Tibial nerve (tissue), 4 donors: ENCODE results near the gene IRF1. TPM values are rescaled to one million over a fixed set of nuclear protein-coding genes. Genes with fewer than 3 reads are reported as not detected.
A peak's percentile ranks its signal among the peaks of the same experiment; 100 is the strongest.
"Not testable (repeated sequence)": the region's sequence is repeated elsewhere in the genome, so short reads cannot be mapped to it uniquely, and the experiment has no call there.

ENCODE experiments used
- DNase-seq, 2 donors: peaks; one replicate each; pipeline ENCODE4 v3.0.0-alpha.2; 2019; ENCODE audit warnings: low spot score in 2 of 2
- H3K27ac ChIP-seq, 4 donors: fragments of 200-600 bp; sonication (generic) in 3 of 4; one replicate each; pipeline ENCODE4 v1.5.1; 2017 to 2019; ENCODE audit warnings: mild to moderate bottlenecking in 1 of 4
- H3K27me3 ChIP-seq, 2 donors: fragments of 200-600 bp; sonication (generic) in 1 of 2; one replicate each; pipeline versions ENCODE4 v1.5.1 to v1.6.0; 2017 to 2019
- H3K36me3 ChIP-seq, 3 donors: fragments of 200-600 bp; sonication (generic); one replicate each; pipeline ENCODE4 v1.5.1; 2018 to 2019
- H3K4me1 ChIP-seq, 4 donors: fragments of 200-600 bp; sonication (generic) in 3 of 4; one replicate each; pipeline ENCODE4 v1.5.1; 2017 to 2019
- H3K4me3 ChIP-seq, 4 donors: fragments of 200-600 bp; sonication (generic) in 3 of 4; one replicate each; pipeline ENCODE4 v1.5.1; 2017 to 2019; ENCODE audit warnings: mild to moderate bottlenecking in 1 of 4, moderate library complexity in 1 of 4
- H3K9me3 ChIP-seq, 4 donors: fragments of 200-600 bp; sonication (generic) in 3 of 4; one replicate each; pipeline ENCODE4 v1.5.1; 2017 to 2019
- EP300 ChIP-seq, 2 donors: sonication (generic); formaldehyde crosslinking; IDR thresholded peaks; one replicate each; pipeline ENCODE4 v1.6.1; 2017; ENCODE audit warnings: antibody characterized with exemption in 2 of 2, mild to moderate bottlenecking in 1 of 2
- POLR2A ChIP-seq, 2 donors: fragments of 450-650 bp; IDR thresholded peaks; one replicate each; pipeline ENCODE4 v1.6.1; 2017; ENCODE audit warnings: antibody characterized with exemption in 2 of 2, mild to moderate bottlenecking in 2 of 2, moderate library complexity in 2 of 2
- WGBS, 2 donors: methylation state at CpG; one replicate each; pipeline ENCODE4 v1.1.5; 2018; 5-methylcytosine and 5-hydroxymethylcytosine counted together
- total RNA-seq, 4 donors: library from RNA; depleted of rRNA; stranded (reverse); fragments of >200 nt; gene quantifications; one replicate each; pipeline ENCODE4 v1.1.0, GENCODE V29; 2016
- TF ChIP-seq, protein P1 (sequence below), 5 experiments: fragments of 200-600 bp in 3 of 5; fragments of 450-650 bp in 2 of 5; sonication (generic) in 3 of 5; IDR thresholded peaks; one replicate each; pipeline ENCODE4 v1.5.1; 2016 to 2019; ENCODE audit warnings: antibody characterized with exemption in 5 of 5, mild to moderate bottlenecking in 3 of 5, moderate library complexity in 2 of 5

Gene IRF1
- total RNA-seq, 4 donors from 2014 or later = 15.1 to 36.9 (median 28.4) TPM

DNA sequence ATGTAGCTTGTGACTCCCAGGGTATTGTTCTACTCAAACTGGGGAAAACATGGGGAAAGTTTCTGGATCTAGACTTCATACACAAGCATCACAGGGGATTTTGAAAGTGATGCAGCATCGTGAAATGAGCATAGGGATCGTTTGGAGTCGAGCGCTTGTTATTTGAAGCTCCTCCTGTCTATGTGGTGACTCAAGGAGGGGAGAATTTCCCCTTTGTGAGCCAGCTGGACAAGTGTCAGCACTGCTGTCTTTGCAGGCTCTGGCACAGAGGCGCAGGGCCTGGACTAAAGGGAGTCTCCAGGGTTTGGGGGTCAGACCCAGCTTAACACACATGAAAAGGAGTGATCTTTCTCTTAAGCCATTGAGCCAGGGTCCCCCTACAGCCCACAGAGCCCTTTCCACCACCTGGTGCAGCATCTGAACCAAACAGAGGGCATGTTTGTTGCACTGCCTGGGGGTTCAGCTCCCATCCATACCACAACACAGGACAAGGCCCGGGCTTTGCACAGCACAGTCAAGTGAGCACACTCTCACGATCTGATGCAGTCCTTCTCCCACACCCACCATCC is 51.0 kb downstream of the IRF1 start:
- Histone ChIP-seq H3K27ac (peak overlapping the region in 3 of 4 donors; percentile 61 to 88 (median 80)), H3K27me3 (no peaks in the 10 kb centered on the region), H3K4me3 (no peak overlapping the region), H3K9me3 (no peaks in the 10 kb centered on the region), H3K4me1 (peaks cover 3 to 91% (median 47%) of the 10 kb centered on the region in 4 donors), H3K36me3 (no peaks in the 10 kb centered on the region)
- TF ChIP-seq, protein P1, sequence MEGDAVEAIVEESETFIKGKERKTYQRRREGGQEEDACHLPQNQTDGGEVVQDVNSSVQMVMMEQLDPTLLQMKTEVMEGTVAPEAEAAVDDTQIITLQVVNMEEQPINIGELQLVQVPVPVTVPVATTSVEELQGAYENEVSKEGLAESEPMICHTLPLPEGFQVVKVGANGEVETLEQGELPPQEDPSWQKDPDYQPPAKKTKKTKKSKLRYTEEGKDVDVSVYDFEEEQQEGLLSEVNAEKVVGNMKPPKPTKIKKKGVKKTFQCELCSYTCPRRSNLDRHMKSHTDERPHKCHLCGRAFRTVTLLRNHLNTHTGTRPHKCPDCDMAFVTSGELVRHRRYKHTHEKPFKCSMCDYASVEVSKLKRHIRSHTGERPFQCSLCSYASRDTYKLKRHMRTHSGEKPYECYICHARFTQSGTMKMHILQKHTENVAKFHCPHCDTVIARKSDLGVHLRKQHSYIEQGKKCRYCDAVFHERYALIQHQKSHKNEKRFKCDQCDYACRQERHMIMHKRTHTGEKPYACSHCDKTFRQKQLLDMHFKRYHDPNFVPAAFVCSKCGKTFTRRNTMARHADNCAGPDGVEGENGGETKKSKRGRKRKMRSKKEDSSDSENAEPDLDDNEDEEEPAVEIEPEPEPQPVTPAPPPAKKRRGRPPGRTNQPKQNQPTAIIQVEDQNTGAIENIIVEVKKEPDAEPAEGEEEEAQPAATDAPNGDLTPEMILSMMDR (IDR thresholded peaks at IDR 0.05) = no peak
- TF ChIP-seq EP300 (IDR thresholded peaks at IDR 0.05) = peak in 1 of 2 donors; percentile 36
- 15 to 17% methylated on average over 6 to 7 of the region's 7 CpGs for WGBS, 2 donors
- peak; percentile 41 to 72 for DNase-seq

- H3K27me3 ChIP-seq = no peaks in the 10 kb centered on the region
- peak overlapping the region in 3 of 4 donors; percentile 61 to 88 (median 80) for H3K27ac ChIP-seq
- DNase-seq = no peak
- no peak for TF ChIP-seq POLR2A (IDR thresholded peaks at IDR 0.05)
- TF ChIP-seq, protein P1 (IDR thresholded peaks at IDR 0.05) = peak in 1 of 5 experiments; percentile 8
- H3K9me3 ChIP-seq = no peaks in the 10 kb centered on the region
- peaks cover 3 to 88% (median 49%) of the 10 kb centered on the region in 4 donors for H3K4me1 ChIP-seq
- H3K4me3 ChIP-seq = no peak overlapping the region
- no peaks in the 10 kb centered on the region for H3K36me3 ChIP-seq
- WGBS, 2 donors = 59 to 68% methylated on average over 4 of the region's 4 CpGs
These were observed 51.7 kb downstream of the IRF1 start for GRCh38 chr5:132438917-132439316.

DNA sequence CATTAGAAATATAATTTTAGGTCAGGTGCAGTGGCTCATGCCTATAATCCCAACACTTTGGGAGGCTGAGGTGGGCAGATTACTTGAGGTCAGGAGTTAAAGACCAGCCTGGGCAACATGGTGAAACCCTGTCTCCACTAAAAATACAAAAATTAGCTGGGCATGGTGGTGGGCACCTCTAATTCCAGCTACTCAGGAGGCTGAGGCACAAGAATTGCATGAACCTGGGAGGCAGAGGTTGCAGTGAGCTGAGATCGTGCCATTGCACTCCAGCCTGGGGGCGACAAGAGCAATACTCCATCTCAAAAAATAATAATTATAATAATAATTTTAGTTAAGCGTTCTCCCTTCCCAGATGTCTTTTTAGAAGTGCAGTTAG is 52.3 kb downstream of the IRF1 start:
- H3K4me1 ChIP-seq = peaks cover 3 to 87% (median 49%) of the 10 kb centered on the region in 4 donors

DNA sequence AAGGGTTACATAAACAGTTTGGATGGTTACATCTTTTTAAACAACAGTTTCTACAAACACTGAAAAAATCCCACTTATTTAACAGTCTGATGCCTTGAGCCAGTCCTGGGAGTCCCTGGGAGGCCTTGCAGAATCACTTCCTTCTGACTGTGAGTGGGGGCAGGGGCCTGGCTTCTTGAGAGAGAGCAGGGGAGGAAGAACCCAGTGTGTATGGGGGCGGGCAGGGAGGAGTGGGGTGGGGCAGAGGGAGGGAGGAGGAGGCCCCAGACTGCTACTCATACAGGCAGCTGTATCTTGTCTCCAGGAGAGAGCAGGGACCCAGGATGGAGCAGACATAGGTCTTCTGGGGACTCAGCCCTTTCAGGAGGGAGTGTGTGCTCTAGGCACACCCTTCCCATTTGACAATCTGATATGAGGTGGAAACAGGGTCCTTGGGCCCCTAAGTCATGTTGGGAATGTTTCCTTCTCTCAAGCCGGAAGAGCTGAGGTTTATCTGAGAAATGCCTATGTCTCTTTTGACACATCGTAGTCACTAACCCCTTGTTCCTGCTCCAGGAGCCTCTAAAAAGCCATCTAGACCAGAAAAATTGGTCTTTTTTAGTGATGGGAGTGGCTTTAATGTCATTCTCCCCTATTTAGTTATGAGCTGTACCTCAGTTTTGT is 52.8 kb downstream of the IRF1 start:
- H3K4me3 ChIP-seq = no peak overlapping the region
- no peaks in the 10 kb centered on the region for H3K9me3 ChIP-seq
- H3K27me3 ChIP-seq = no peaks in the 10 kb centered on the region
- 38 to 46% methylated on average over 3 of the region's 3 CpGs for WGBS, 2 donors
- TF ChIP-seq EP300 (IDR thresholded peaks at IDR 0.05) (peak in 1 of 2 donors; percentile 24), POLR2A (IDR thresholded peaks at IDR 0.05) (no peak)
- peak; percentile 43 to 67 for DNase-seq
- H3K4me1 ChIP-seq = peaks cover 3 to 86% (median 49%) of the 10 kb centered on the region in 4 donors
- H3K27ac ChIP-seq = peak overlapping the region; percentile 34 to 88 (median 70)
- H3K36me3 ChIP-seq = no peaks in the 10 kb centered on the region

More for the DNA sequence above, 52.3 kb downstream of the IRF1 start:
- not testable (repeated sequence) for H3K27me3 ChIP-seq, H3K9me3 ChIP-seq, H3K36me3 ChIP-seq, H3K4me3 ChIP-seq, DNase-seq
- H3K27ac ChIP-seq = peak overlapping the region in 3 of 4 donors; percentile 61 to 88 (median 80)
- WGBS, 2 donors = 90 to 97% methylated on average over 3 of the region's 3 CpGs

DNA sequence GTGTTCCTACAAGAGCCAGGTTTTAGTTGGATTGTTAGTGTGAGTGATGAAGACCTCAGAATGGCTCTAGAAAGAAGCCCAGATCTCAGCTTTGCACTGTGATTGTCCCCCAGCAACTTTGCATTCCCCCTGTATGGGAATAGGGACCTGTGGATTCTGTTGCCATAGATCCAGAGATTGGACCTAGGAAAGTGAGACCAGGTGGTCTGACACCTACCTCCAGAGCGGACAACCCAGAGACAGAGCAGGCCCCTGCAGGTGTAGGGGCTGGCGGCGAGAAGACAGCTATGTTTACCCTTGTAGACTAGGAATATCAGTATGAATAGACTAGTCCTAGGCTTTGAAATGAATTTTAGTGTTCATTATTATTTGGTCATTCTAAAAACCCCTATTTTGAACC is 53.6 kb downstream of the IRF1 start:
- peaks cover 3 to 86% (median 50%) of the 10 kb centered on the region in 4 donors for H3K4me1 ChIP-seq
- H3K27ac ChIP-seq = peak overlapping the region; percentile 34 to 88 (median 70)
- no peak overlapping the region for H3K4me3 ChIP-seq
- no peaks in the 10 kb centered on the region for H3K27me3 ChIP-seq
- H3K36me3 ChIP-seq = peaks cover 0 to 3% (median 0%) of the 10 kb centered on the region in 3 donors
- TF ChIP-seq, protein P1 (IDR thresholded peaks at IDR 0.05) = no peak
- TF ChIP-seq EP300 (IDR thresholded peaks at IDR 0.05) (no peak), POLR2A (IDR thresholded peaks at IDR 0.05) (no peak)
- DNase-seq = no peak
- 96 to 97% methylated on average over 3 of the region's 3 CpGs for WGBS, 2 donors
- H3K9me3 ChIP-seq = no peaks in the 10 kb centered on the region

DNA sequence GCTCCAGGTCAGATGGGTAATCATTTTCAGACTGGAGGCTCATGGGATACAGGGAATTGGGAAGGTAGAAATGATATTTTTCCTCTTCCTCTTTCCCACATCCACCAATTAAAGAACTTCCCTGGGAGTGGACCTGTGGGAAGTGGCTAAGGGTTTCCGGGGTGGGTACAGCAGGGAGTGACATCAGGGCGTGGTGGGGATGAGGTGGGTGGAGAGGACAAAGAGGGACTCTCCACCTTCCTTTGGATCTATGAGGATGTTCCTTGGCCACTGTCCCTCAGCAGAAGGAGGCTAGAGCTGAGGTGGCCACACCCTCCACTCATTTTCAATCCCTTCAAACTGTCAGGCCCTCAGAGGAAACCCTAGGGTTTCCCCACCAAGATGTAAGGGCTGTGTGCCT is 54.7 kb downstream of the IRF1 start:
- 72 to 86% methylated on average over 2 of the region's 2 CpGs for WGBS, 2 donors
- Histone ChIP-seq H3K27ac (peak overlapping the region in 2 of 4 donors; percentile 8 to 61), H3K9me3 (no peaks in the 10 kb centered on the region), H3K27me3 (no peaks in the 10 kb centered on the region), H3K36me3 (peaks cover 0 to 3% (median 0%) of the 10 kb centered on the region in 3 donors), H3K4me3 (no peak overlapping the region), H3K4me1 (peaks cover 3 to 85% (median 53%) of the 10 kb centered on the region in 4 donors)
- no peak for DNase-seq
- TF ChIP-seq, protein P1 (IDR thresholded peaks at IDR 0.05) = no peak
- TF ChIP-seq EP300 (IDR thresholded peaks at IDR 0.05) = no peak
- TF ChIP-seq POLR2A (IDR thresholded peaks at IDR 0.05) = no peak
